Inflammatory macrophage treated with lipopolysaccharide for 4 hours (primary cell): ENCODE measurements around the gene KANSL1.

ENCODE experiments used
- DNase-seq: peaks from one replicate; pipeline ENCODE4 v3.0.0-alpha.2; 2020

The KANSL1 gene

DNA sequence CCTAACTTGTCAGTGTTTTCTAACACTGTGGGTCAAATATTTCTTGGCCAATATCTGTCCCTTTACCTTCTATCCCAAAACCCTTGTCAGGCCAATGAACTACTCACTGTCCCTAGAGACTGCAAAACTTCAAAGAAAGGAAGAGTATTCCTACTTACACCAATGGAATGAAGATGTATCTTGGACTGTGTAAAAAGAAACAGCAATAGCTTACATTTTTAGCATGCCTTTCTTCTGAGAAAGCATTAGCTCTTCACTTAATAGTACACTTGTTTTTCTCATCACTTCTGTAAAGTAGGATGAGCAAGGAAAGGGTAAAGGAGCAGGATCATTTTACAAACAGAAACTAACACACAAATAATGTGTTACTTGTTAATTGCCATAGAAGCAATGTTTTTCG, 120.2 kb downstream of the KANSL1 start:
- DNase-seq = no peak

DNA sequence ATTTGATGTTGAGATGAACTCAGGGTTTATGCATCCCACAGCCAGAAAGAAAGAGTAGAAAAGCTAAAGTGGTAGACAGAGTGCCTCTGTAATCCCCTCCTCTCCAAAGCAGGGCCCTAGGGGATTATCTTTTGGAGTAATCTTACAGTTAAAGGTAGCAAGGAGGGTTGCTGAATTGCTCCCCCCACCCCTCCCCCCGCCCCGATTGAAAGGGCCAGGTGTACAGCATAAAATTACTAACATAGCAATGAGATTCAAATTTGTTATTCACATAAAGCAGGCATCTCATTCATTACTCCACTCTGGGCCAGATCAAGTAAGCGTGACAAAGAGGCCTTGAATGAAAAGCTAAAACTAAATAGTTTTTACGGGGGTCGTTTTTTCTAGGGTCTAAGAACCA, 121.4 kb downstream of the KANSL1 start:
- DNase-seq = no peak

DNA sequence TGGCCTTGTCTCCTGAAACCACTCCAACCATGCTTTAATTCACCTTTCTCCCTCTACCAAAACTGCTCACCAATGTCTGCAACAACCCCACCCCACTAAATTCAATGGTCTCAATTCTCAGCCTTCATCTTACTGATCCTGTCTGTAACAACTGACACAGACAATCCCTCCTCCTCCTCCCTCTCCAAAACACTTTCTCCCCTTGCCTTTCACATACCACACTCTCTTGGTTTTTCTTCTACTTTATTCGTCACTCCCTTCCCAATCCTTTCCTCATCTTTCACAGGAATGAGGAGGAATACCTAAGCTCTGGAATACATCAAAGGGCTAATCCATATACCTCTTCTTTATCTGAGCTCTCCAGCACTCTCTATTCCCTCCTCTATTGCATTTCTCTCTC, 128.8 kb downstream of the KANSL1 start:
- DNase-seq = no peak

DNA sequence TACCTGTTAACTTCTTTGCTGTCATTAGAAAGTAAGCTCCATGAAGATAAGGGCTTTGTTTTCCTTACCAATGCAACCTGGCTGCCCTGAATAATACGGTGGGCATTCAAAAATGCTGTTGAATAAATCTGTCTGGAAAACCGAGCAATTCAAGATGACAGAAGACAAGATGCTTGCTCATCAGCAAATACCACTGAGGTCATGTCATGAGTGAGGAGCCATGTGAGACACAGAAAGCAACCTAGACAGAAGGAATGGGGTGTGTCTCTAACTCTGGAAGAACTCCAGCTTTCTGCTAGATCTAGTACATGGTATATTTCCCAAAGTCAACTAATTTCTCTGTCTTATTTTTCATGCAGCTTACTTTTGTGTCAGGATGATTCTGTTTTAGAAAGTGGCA, 130.0 kb downstream of the KANSL1 start:
- DNase-seq = peak; percentile 7

DNA sequence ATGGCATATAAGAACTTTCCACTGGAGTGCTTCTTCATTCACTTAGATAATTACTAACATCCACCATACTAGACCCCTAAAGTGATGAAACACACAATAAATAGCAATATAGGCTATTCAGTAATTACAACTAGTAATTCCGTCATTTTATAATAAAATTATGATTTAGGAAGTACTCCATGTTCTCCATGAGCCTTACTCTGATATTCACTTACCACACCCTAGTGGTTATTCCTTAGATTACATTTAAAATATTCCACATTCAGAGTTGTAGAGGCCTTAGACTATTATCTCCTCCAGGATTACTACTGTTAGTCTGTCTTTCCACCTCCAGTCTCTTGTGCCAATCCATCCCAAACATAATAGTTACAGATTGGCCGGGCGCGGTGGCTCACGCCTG, 131.8 kb downstream of the KANSL1 start:
- peak; percentile 22 for DNase-seq

DNA sequence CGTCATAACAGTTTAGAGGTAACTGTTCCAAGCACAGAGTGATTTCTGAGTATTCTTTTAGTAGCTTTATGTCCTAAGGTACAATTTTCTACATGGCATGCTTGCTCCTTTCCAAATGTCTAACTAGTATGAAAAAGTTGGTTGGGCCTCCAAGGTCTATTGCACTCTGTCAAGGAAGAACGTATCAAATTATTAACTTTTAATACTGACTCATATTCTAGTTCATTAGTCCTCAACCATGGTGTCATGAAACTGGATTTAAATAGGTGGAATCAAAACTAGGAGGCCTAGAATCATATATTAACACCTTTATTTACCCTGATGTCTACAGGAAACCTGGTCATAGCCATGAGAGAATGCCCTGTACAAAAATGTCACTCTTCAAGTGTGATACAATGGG, 132.8 kb downstream of the KANSL1 start:
- DNase-seq = no peak

DNA sequence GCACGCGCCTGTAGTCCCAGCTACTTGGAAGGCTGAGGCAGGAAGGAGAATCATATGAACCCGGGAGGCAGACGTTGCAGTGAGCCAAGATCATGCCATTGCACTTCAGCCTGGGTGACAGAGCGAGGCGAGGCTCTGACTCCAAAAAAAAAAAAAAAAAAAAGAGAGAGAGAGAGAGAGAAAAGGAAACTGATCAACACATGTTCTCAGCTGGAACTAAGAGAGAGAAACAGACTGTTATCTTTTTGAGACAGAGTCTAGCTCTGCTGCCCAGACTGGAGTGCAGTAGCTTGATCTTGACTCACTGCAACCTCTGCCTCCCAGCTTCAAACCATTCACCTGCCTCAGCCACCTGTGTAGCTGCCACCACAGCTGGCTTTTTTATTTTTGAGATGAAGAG, 133.7 kb downstream of the KANSL1 start:
- no peak for DNase-seq

DNA sequence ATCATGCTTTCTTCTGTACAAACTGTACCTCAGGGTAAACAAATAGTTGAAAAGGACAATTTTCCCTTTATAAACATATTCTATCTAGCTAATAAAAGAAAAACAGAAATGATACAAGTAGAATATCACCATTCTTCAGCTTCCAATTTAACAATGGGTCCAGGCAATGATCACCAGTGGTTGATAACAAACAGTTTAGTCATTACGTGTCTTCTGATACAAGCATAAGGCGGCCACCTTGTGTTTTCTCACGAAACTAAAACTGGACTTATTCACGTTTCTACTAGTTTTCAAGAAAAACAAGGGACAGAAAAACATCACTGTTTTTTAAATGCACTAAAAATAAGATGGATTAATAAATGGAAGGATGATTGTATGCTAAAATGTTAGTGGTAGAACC, 135.9 kb downstream of the KANSL1 start:
- DNase-seq = no peak

DNA sequence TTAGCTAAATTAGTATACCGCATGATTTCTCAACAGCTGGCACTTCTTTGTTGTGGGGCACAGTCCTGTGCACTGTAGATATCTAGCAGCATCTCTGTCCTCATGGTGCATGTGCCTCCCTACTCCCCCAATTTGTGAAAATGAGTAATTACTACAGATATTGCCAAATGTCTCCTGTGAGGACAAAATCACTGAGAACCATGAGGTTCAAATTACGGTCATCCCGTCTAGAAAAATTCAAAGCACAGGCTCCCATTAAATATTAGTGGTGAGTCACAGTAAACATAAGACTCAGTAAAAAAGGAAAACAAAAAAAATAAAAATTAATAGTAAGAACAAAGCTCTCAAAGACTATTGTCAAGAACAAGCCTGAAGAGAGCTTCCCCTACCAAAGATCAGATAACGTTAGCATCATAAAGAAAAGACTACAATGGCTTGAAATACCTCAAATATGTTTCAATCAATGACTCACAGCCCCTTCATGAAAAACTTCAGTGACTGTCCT, 136.4 kb downstream of the KANSL1 start:
- DNase-seq = no peak

DNA sequence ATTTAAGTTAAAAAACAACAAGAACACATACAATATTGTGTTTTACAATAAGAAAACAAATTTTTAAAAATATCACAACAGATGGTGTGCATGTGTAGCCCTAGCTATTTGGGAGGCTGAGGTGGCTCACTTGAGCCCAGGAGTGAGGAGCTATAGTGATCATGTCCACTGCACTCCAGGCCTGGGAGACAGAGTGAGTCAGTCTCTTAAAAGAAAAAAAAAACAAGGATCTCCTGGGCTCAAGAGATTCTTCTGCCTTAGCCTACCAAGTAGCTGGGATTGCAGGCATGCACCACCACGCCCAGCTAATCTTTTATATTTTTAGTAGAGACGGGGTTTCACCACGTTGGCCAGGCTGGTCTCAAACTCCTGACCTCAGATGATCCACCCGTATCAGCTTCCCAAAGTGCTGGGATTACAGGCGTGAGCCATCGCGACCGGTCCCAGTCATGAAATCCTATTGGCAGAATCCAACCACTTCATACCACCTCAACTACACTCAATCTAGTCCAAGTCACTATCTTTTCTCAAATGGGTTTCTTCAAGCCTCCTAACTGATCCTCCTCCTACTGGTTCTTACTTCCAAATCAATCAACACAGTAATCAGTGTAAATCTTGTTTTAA, 139.2 kb downstream of the KANSL1 start:
- no peak for DNase-seq

DNA sequence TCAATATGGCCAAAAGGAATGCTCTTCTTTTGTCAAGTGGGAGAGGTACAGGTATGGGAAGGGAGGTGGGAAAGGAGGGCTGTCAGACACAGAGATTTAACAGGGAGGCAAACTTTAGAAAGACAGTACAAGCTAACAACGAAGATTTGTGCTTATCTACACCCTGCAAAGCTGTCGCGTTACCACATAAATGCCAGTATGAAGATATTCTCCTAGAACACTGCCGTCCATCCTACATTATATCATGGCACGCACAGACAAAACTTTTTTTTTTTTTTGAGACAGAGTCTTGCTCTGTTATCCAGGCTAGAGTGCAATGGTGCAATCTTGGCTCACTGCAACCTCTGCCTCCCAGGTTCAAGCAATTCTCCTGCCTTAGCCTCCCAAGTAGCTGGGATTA, 143.6 kb downstream of the KANSL1 start:
- no peak for DNase-seq

DNA sequence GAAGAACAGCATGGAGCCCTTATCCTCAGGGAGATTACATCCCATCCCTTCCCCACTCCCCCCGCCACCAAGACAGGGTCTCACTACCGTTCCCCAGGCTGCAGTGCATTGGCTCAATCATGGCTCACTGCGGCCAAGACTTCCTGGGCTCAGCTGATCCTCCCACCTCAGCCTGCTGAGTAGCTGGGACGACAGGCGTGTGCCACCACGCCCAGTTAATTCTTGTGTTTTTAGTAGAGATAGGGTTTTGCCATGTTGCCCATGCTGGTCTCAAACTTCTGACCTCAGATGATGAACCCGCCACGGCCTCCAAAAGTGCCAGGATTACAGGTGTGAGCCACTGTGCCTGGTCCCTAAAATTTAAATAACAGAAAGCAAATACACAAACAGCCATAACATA, 145.4 kb downstream of the KANSL1 start:
- DNase-seq = no peak

DNA sequence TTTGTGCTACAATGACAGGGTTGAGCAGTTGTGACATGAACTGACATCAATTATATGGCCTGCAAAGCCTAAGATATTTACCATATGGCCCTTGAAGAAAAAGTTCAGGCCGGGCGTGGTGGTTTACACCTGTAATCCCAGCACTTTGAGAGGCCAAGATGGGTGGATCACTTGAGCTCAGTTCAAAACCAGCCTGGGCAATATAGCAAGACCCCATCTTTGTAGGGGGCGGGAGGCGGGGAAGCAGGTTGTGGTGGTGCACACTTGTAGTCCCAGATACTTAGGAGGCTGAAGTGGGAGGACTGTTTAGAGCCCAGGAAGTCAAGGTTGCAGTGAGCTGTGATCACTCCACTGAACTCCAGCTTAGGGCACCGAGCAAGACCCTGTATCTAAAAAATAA, 145.8 kb downstream of the KANSL1 start:
- DNase-seq = no peak

DNA sequence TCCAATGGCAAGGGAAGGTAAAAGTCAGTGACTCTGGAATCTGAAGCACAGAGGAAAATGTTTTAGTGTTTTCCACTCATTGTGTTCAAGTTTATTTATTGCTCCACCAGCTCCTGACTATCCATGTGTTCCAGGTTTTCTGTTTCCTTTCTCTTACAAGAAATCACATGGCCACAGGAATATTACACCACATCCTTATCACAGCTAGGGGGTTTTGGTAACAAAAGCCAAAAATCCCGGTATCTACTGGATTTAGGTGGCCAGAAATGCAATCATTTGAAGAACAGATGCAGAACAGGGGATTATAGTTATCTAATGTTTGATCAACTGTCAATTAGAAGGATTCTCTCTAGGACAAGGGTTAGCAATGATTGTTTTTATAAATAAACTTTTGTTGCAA, 146.3 kb downstream of the KANSL1 start:
- peak; percentile 8 for DNase-seq

DNA sequence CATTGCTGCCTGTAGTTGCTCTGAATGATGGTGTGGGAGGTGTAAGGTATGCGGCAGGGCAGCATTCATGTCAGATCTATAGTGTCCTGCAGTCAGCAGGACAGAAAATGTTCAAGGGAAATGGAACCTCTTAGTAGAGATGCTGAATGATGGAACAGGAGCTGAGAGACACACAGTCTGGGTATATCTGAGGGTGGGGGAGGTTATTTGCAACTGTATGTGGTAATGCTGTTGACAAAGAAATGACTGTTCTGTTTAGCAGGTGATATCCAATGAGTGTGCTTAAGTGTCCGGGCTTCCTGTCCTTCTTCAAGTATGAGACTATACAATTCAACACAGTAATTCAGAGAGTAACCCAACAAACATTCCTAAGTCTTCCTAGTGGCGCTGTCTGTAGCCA, 147.6 kb downstream of the KANSL1 start:
- no peak for DNase-seq

DNA sequence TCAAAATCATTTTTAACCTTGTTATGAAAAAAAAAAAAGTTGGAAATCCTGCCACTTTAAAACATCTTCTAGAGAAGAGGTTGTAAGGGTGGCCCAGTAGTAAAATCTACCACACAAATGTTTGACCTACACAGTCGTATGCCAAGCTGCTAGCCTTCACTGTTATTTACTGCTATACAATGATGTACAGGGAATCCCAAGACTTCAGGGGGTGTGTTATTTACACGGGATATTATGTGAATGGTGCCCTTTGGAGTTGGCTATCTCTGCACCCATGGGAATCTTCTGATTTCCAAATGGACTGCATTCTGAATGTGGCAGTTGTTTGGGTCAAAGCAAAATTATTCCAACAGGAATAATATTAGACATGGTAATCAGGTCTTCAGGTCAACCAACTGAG, 148.2 kb downstream of the KANSL1 start:
- no peak for DNase-seq

DNA sequence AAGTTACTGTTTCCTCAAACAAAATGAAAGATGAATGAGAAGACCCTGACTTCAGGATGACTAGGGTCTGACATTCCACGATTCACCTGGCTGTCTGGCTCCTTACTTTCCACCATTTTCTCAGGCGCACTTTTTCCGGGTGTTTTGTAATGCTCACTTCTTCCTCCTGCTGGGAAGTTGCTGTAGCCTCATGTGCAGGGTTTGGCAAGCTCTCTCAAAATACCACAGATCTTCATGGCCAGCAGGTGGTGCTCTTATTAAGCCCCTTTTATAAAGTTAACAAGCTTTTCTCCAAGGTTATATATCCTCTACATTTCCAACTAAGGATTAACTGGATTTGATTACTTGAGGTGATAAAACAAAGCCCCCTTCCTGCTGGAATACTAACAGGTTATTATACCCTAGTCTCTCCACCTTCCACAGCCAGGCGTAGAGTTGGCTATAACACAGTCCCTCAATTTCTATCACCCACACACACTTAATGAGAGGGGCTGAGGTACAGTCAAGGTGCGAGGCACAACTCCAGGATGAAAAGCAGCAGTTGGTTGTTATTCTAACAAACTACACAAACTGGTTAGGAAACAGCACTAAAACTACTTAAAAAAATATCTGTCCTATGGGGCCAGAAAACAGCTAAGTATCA, 148.8 kb downstream of the KANSL1 start:
- peak; percentile 69 for DNase-seq

DNA sequence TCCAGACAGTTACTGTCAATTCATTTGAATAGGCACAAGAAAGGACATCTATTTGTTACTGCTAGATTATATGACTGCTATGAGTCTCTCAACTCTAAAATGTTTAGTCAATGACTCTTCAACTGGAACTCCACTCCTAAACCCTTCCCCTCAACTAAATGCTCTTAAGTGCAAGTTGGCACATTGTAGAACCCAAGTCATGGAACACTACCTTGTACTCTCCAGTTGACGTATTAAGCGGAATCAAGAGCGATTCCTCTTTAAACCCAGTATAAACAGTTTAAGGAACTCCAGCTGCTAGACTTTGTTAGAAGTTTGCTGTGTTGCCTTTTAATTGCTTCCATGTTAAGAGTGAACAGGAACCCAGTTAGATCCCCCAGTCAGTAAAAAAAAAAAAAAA, 149.6 kb downstream of the KANSL1 start:
- DNase-seq = no peak

DNA sequence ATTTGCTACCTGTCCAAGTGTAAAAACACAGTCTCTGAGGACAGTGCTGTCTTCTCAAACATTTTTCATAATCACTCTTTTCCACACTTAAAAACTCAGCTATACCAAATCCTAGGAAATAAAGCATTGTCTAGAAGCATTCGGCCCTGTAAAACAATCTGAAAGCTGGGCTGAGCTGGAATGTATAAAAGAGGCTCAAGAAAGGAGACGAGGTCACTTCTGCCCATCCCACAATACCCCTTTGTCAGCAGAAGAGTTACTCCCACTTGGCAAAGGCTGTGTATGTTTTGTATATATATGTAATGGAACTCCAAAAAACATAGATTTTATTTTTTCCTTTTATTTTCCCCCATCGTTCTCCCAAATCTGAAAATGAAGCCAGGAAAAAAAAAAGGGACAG, 150.3 kb downstream of the KANSL1 start:
- DNase-seq = no peak

DNA sequence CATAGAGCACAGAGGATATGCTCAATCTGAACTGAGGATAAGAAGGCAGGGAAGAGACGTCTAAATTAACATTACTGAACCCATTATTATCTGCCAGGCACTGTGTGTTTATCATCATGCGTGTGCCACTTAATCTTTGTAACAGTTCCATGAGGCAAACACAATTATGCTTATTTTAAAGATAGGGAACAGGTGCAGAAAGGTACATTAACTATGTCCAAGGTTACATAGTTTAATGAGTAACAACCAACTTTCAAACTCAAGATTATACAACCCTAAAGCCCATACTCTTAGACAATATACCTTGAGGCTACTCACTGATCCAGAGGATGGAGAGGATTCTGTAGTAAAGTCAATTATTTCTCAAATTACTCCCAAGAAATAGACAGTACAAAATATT, 151.0 kb downstream of the KANSL1 start:
- DNase-seq = no peak

DNA sequence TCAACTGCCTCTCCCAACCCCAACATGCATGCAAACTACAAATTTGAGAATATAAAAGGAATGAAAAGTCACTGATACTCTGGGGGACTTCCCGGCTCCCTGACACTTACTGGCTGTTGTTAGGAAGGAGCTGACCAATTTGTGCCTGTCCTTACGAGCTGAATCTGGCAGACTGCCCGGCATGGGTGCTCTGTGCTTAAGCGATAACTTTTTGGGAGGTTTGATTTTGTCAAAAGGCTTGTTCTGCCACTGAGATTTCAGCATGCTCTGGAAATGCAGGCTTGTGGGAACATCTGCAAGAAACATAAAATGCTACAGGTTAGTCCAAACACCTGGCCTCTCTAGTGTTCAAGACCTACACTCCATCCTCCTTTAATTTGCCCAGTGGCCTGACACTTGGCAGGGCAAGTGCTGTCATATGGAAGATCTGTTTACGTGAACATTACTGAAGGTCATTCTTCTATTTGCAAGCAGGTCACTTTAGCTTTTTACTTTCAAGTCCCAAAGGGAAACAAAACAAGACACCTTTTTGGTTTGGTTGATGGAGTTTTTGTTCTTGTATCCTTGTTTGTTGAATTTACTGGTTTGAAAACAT, 153.5 kb downstream of the KANSL1 start:
- DNase-seq = no peak

DNA sequence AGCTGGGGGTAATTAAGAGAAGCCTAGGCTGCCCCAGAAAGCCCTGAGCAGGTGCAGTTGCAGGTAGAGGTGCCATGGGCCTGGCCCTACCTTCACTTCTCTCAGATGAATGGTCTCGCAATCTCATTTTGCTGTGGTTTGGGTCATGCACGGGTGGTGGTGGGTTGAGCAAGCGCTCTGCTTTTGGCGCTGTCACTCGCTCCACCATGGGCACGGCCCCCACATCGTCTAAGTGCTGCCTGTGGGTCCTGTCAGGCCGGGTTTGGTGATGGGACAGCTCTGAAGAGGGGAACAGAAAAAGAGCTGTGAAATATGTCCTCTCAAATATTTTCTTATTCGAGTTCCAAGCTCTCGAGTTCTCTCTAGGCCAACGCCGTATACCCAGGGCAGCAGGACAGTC, 154.3 kb downstream of the KANSL1 start:
- DNase-seq = no peak

DNA sequence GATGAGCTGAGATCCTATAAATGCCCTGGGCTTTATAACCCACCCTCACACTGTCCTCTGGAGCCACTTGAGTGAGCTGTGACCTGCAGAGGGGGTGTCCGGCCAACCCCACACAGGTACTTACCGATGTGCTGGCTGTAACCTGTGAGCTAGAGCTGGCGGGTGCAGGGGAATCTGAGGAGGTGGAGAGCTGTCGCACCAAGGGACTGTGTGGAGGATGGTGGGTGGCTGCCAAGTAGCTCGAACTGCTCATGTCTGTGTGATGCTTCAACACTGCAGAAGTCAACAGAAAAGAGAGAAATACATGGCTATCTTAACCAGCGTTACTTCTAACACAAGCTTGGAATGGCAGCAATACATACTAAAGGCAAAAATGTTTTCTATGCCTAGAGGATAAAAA, 154.8 kb downstream of the KANSL1 start:
- DNase-seq = no peak

DNA sequence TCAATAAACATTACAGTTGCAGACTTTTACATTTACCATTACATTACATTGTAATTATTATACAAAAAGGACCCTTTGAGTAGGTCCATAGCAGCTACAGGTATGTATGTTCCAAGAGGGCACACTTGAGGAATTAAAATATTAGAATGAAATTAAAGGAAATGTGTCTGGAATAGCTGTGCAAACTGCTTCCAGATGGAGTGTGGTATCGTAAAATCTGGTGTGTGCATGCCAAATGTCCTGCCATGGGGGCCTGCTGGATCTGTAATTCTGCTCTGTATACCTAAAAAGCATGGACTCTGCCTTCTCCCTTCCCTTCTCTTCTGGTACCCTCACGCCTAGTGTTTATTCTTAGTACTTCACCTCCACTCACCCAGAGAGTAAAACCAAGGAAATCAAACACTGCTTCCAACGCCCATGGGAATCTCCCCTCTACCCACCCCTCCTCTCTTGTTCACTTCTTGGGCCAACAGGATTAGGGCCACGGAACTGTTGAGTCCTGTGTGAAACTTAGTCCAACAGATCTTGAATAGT, 155.4 kb downstream of the KANSL1 start:
- DNase-seq = no peak
